ENCODE results near the gene PAX1.

The PAX1 gene

DNA sequence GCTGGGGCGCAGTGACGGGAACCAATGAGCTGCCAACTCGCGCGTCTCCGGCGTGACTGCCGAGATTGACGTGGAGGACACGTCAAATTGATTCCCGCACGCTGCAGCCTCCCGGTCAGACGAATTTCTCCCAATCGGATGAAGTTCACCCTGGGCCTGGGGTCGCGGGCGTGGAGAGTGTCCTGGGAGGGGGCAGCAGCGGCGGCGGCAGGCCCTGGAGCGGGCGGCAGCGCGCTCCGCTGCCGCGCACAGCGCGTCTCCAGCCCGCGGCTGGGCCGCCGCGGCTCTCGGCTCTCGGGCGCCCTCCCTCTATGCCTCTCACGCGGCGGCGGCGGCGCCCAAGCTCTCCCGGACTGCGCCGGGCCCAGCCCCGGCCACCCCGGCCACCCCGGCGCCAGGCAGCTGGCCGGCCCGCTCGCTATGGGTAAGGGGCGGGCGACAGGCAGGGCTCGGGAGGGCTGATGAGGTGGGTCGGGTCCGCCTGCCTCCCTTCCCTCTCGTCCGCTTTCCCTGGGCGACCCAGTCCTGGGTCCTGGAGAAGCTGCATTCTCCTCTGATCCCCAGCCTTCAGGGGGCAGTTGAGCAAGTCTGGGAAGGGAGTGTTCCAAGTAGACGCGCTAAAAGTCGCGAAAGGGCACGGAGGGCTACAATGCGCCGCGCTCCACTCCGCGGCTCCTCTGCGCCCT is at the start of gene PAX1:
TSS of gene PAX1 (plus strand) at position 90 of the 686 bp plus-strand sequence. CDS start at position 139, 49 bp downstream.
- Histone ChIP-seq H3K27ac (ENCODE audit: low read depth, low read length) (no peak within 1 kb of the TSS), H3K9ac (ENCODE audit: low read length) (no peak within 1 kb of the TSS), H3K36me3 (ENCODE audit: control insufficient read depth, insufficient read depth, low read length) (no peaks in the 10 kb centered on the region), H3K4me3 (ENCODE audit: low read length) (no peak within 1 kb of the TSS), H3K4me1 (ENCODE audit: control insufficient read depth, insufficient read depth, low read length) (peaks cover 3% of the 10 kb centered on the region), H3K27me3 (ENCODE audit: control insufficient read depth, insufficient read depth, low read length) (peaks cover 59% of the 10 kb centered on the region)

GRCh38 chr20:21656308-21657067 is 49.0 kb upstream of the PAX1 start:
- Histone ChIP-seq H3K4me1 (ENCODE audit: control insufficient read depth, insufficient read depth, low read length) (no peaks in the 10 kb centered on the region), H3K36me3 (ENCODE audit: control insufficient read depth, insufficient read depth, low read length) (no peaks in the 10 kb centered on the region), H3K27me3 (ENCODE audit: control insufficient read depth, insufficient read depth, low read length) (no peaks in the 10 kb centered on the region), H3K4me3 (ENCODE audit: low read length) (no peak overlapping the region), H3K9ac (ENCODE audit: low read length) (no peak overlapping the region), H3K27ac (ENCODE audit: low read depth, low read length) (no peak overlapping the region)

DNA sequence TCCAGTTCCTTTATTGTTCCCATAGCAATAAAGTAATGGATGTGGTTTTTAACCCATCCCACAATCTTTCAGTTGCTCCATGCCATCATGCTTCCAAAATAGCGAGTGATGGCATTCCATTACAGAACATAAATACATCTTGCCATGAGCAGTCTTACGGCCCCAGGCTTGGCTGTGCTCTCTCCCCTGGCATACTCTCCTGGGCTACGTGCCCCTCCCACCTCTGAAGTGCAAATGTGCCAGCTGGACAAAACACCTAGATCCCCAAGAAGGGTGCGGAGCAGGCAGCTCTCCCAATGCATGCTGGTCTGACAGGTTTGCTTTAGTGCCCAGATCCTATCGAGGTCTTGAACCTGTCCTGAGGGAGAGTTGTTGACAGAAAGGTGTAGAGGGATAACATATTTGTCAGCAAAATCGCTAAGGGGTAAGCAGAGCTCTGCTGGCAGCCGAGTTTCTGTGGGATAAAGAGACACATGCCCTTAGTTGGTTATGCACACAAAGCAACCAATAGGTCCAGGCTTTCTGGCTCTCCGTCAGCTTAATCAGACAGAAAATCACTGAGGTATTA is 43.9 kb upstream of the PAX1 start:
- H3K4me1 ChIP-seq (ENCODE audit: control insufficient read depth, insufficient read depth, low read length) = no peaks in the 10 kb centered on the region
- no peak overlapping the region for H3K9ac ChIP-seq (ENCODE audit: low read length)
- no peaks in the 10 kb centered on the region for H3K36me3 ChIP-seq (ENCODE audit: control insufficient read depth, insufficient read depth, low read length)
- H3K4me3 ChIP-seq (ENCODE audit: low read length) = no peak overlapping the region
- no peak overlapping the region for H3K27ac ChIP-seq (ENCODE audit: low read depth, low read length)
- H3K27me3 ChIP-seq (ENCODE audit: control insufficient read depth, insufficient read depth, low read length) = no peaks in the 10 kb centered on the region

DNA sequence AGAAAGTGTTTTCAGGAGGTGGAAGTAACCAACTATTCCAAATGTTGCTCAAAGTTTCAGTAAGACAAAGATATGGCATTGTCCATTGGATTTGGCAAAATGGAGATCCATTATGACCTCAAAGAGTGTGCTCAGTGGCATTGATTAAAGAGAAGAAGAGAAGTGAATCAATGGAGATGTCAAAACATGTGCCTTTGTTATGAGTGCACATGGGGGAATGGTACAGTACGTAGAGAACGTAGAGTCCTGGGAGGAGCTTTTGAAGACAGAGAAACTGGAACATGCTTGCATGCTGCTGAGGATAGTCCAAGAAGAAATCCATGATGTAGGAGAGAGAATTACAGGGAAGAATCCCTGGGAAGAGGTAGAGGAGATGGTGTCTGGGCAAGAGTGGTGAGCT is 42.0 kb upstream of the PAX1 start:
- Histone ChIP-seq H3K27me3 (ENCODE audit: control insufficient read depth, insufficient read depth, low read length) (no peaks in the 10 kb centered on the region), H3K4me3 (ENCODE audit: low read length) (no peak overlapping the region), H3K36me3 (ENCODE audit: control insufficient read depth, insufficient read depth, low read length) (no peaks in the 10 kb centered on the region), H3K4me1 (ENCODE audit: control insufficient read depth, insufficient read depth, low read length) (no peaks in the 10 kb centered on the region), H3K9ac (ENCODE audit: low read length) (no peak overlapping the region), H3K27ac (ENCODE audit: low read depth, low read length) (no peak overlapping the region)

DNA sequence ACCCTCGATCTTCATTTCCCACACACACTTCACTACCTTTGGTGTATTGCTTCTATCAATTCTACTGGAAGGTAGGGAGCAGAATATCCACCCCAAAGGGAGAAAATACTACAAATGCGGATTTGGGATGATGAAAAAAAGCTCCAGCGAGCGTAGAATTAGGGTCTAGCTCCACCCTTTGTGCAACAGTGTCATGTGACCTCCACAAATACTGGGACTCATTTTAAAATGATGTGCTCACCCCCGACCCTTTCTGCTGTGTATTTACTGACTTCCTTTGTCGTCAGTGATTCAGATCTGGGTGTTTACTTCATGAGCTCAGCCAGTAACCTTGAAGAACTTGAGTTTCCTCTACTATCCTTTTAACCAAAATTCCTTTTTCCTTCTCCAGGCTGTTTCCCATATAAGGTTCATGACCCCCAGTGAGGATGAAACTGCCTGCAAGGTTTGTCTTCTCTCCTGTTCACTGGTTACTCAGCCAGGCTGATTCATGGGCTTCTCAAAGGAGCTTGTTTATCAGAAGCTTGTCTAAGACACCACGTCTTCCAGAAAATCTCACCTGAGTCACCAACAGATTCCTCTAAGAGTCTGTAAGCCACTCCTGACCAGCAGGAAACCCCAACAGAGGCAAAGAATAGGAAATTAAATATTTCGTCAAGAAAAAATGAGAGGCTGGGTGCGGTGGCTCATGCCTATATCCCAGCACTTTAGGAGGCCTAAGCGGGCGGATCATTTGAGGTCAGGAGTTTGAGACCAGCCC is 39.6 kb upstream of the PAX1 start:
- Histone ChIP-seq H3K4me3 (ENCODE audit: low read length) (no peak overlapping the region), H3K27ac (ENCODE audit: low read depth, low read length) (no peak overlapping the region), H3K36me3 (ENCODE audit: control insufficient read depth, insufficient read depth, low read length) (no peaks in the 10 kb centered on the region), H3K27me3 (ENCODE audit: control insufficient read depth, insufficient read depth, low read length) (no peaks in the 10 kb centered on the region), H3K4me1 (ENCODE audit: control insufficient read depth, insufficient read depth, low read length) (no peaks in the 10 kb centered on the region), H3K9ac (ENCODE audit: low read length) (no peak overlapping the region)

GRCh38 chr20:21670126-21670525 is 35.3 kb upstream of the PAX1 start:
- no peaks in the 10 kb centered on the region for H3K27me3 ChIP-seq (ENCODE audit: control insufficient read depth, insufficient read depth, low read length)
- H3K36me3 ChIP-seq (ENCODE audit: control insufficient read depth, insufficient read depth, low read length) = no peaks in the 10 kb centered on the region
- H3K9ac ChIP-seq (ENCODE audit: low read length) = no peak overlapping the region
- no peaks in the 10 kb centered on the region for H3K4me1 ChIP-seq (ENCODE audit: control insufficient read depth, insufficient read depth, low read length)
- H3K4me3 ChIP-seq (ENCODE audit: low read length) = no peak overlapping the region
- no peak overlapping the region for H3K27ac ChIP-seq (ENCODE audit: low read depth, low read length)

DNA sequence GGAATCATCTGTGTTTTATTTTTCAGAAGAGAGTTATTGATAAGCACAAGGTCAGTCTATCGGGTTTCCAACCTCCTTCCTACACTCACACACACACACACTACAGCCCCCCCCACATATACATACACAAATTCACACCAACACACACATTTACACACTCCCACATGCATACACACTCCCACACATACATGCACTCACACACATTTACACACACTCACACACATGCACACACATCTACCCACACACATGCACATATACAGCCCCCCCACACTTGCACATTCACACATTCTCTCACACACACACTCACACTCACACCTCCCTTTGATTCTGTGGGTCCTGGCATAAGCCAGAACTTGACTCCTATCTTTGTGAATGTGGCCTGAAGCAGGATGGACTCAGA is 34.5 kb upstream of the PAX1 start:
- H3K36me3 ChIP-seq (ENCODE audit: control insufficient read depth, insufficient read depth, low read length) = no peaks in the 10 kb centered on the region
- H3K4me3 ChIP-seq (ENCODE audit: low read length) = no peak overlapping the region
- H3K27ac ChIP-seq (ENCODE audit: low read depth, low read length) = no peak overlapping the region
- no peaks in the 10 kb centered on the region for H3K4me1 ChIP-seq (ENCODE audit: control insufficient read depth, insufficient read depth, low read length)
- H3K9ac ChIP-seq (ENCODE audit: low read length) = no peak overlapping the region
- H3K27me3 ChIP-seq (ENCODE audit: control insufficient read depth, insufficient read depth, low read length) = no peaks in the 10 kb centered on the region

GRCh38 chr20:21677261-21677660 is 28.2 kb upstream of the PAX1 start:
- no peak overlapping the region for H3K27ac ChIP-seq (ENCODE audit: low read depth, low read length)
- no peak overlapping the region for H3K4me3 ChIP-seq (ENCODE audit: low read length)
- no peaks in the 10 kb centered on the region for H3K27me3 ChIP-seq (ENCODE audit: control insufficient read depth, insufficient read depth, low read length)
- H3K4me1 ChIP-seq (ENCODE audit: control insufficient read depth, insufficient read depth, low read length) = no peaks in the 10 kb centered on the region
- H3K36me3 ChIP-seq (ENCODE audit: control insufficient read depth, insufficient read depth, low read length) = no peaks in the 10 kb centered on the region
- no peak overlapping the region for H3K9ac ChIP-seq (ENCODE audit: low read length)

DNA sequence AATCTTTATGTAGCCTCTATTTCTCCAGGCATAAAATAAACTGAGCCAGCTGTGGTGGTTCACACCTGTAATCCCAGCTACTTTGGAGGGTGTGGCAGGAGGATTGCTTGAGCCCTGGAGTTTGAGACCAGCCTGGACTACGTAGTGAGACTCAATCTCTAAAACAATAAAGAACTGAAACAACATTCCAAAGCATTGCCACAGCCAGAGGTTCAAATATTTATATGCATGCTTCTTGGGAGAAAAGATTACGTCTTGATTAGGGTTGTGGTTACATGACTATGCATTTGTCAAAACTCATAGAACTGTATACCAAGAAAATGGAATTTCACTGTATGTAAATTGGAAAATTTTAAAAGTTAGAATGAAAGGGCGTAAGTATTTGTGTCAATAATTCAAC is 27.7 kb upstream of the PAX1 start:
- no peak overlapping the region for H3K27ac ChIP-seq (ENCODE audit: low read depth, low read length)
- H3K4me3 ChIP-seq (ENCODE audit: low read length) = no peak overlapping the region
- no peaks in the 10 kb centered on the region for H3K36me3 ChIP-seq (ENCODE audit: control insufficient read depth, insufficient read depth, low read length)
- H3K9ac ChIP-seq (ENCODE audit: low read length) = no peak overlapping the region
- no peaks in the 10 kb centered on the region for H3K4me1 ChIP-seq (ENCODE audit: control insufficient read depth, insufficient read depth, low read length)
- no peaks in the 10 kb centered on the region for H3K27me3 ChIP-seq (ENCODE audit: control insufficient read depth, insufficient read depth, low read length)

DNA sequence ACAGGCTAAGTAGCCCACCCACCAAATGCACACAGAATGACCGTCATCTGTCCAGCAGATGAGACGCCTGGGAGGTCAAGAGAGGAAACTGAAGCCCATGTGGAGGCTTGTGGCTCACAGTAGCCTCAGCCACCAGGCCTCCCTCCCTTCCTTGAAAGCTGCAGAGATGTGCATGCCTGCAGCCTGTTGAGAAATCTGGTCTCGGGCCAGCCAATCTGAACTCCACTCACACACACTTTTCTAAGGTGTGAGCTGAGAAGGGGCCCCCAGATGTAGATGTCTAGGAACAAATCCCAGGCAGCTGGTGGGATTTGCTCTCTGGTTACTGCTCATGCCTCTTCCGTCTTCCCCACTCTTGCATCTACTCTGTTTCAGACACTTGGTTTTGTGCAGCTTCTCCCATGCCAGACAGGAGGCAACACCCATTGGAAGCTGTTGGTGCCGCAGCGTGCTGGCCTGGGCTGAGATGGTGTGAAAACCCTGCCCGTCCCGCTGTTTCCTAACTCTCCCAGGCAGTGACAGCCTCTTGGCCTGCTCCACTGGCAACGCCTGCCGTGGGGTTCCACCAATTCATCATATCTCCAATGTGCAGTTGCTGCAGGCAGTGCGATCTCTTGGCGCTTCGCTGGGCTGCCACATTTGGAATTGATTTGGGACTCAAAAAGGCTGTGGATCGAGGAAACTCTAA is 24.1 kb upstream of the PAX1 start:
- no peaks in the 10 kb centered on the region for H3K27me3 ChIP-seq (ENCODE audit: control insufficient read depth, insufficient read depth, low read length)
- no peaks in the 10 kb centered on the region for H3K4me1 ChIP-seq (ENCODE audit: control insufficient read depth, insufficient read depth, low read length)
- no peak overlapping the region for H3K27ac ChIP-seq (ENCODE audit: low read depth, low read length)
- H3K4me3 ChIP-seq (ENCODE audit: low read length) = no peak overlapping the region
- H3K36me3 ChIP-seq (ENCODE audit: control insufficient read depth, insufficient read depth, low read length) = no peaks in the 10 kb centered on the region
- no peak overlapping the region for H3K9ac ChIP-seq (ENCODE audit: low read length)

DNA sequence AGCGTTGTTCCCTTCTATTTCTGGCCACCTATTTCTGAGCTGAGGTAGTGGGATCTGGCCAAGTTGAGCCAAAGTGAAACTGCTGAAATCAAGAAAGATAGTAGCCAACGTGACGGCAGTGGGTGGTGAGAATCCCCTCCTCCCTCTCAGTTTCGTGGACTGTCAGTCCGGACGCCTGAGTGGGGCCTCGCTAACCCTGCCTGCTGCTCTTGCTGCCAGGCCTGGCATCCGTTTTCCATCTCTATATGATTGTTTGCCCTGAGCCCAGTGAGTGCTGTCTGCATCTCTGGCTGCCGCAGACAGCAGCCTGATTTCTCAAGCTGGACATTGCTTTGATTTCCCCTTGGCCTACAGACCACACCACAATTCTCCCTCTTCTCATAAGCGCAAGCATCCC is 23.5 kb upstream of the PAX1 start:
- Histone ChIP-seq H3K27me3 (ENCODE audit: control insufficient read depth, insufficient read depth, low read length) (no peaks in the 10 kb centered on the region), H3K9ac (ENCODE audit: low read length) (no peak overlapping the region), H3K4me1 (ENCODE audit: control insufficient read depth, insufficient read depth, low read length) (no peaks in the 10 kb centered on the region), H3K4me3 (ENCODE audit: low read length) (no peak overlapping the region), H3K27ac (ENCODE audit: low read depth, low read length) (no peak overlapping the region), H3K36me3 (ENCODE audit: control insufficient read depth, insufficient read depth, low read length) (no peaks in the 10 kb centered on the region)

DNA sequence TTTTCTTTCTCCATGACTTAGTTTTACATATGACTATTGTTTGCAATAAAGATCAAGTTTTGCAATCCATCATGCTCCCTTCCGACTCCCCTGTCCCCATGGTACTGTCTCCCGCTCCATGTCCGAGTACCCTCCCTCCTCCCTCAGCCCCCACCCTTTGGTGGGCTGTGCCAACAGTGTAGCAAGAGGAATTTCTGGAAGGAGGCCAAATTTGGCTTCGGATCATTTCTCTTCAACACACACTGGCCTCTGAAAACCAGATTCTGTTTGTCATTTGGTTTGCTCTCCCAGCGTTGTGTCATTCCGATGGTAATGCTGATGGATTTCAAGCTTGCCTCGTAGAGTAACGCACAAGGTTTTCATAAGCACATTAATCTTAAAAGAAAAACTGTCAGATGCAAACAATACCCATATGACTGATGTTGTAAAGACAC is 22.9 kb upstream of the PAX1 start:
- no peaks in the 10 kb centered on the region for H3K27me3 ChIP-seq (ENCODE audit: control insufficient read depth, insufficient read depth, low read length)
- no peak overlapping the region for H3K27ac ChIP-seq (ENCODE audit: low read depth, low read length)
- H3K4me1 ChIP-seq (ENCODE audit: control insufficient read depth, insufficient read depth, low read length) = no peaks in the 10 kb centered on the region
- no peak overlapping the region for H3K9ac ChIP-seq (ENCODE audit: low read length)
- H3K36me3 ChIP-seq (ENCODE audit: control insufficient read depth, insufficient read depth, low read length) = no peaks in the 10 kb centered on the region
- no peak overlapping the region for H3K4me3 ChIP-seq (ENCODE audit: low read length)

All from rectal smooth muscle tissue (tissue), 1 donor.